ENCODE results near the gene EPHB1.

EPHB1 gene

DNA sequence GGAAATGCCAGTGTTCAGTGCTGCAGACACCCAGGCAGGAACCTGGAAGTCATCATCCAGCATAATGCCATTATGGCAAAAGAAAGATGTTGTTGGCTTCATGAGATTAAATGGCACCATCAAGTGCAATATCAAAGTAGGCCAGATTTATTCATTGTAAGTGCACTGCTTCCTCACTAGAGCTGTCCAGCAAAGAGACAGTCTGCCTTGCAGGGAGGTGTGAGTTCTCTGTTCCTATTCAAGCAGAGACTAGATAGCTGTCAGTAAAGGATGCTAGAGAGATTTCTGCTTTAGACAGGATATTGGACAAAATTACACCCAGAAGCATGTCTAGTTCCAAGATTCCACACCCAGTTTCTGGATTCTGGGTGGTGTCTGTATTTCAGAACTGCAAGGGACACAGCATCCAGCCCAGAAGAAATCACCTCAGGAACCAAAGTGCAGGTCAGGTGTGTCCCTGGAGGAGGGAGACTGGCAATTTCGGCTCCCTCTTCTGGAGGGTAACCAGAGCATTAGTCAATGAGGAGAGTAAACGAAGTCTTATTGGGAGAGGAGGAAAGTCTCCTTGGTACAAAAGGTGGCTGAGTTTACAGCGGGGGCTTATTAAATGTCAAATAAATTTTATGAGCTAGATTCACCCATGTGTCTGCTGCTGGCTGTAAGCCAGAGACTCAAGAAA is 377.3 kb downstream of the EPHB1 start:
- no peak for DNase-seq

DNA sequence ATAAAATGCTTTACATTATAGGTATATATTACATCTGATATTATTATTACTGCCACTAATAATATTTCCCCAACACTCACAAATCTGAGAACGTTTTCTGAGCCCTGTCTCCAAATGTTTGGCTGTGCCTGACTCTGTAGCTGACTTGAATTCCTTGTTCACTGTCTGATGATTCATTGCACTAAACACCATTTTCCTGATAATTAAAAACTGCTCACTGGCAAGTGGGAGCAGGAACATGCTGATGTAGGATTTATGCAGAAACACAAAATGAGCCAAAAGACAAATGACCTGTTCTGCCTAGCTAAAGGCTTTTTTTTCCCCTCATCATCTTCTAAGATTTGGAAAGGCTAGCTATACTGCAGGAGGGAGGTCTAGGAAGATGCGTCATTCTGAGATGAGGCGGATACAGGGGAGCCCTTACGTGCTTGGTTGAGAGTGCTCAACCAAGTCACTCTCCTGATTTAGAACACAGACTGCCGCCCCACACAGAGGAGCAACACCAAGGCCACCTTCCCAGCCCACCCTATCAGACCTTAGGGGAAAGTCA is 380.7 kb downstream of the EPHB1 start:
- DNase-seq, result peak; percentile 45

DNA sequence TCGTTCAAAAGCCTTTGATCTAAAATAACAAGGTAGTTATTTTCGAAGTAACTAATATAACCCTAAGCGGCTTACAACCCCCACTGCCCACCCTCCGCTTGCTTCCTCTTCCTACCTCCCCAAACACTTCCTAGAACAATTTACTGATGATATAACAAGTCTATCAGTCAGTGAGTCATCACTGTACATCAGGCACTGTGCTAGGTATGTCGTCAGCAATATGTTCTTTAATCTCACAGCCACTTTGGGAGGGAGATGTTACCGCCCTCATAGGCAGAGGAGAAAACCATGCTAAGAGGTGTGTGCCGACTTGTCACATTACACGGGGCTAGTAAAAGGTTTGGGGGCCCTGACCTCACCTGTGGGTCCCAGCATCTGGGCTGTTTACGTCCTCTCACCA is 381.8 kb downstream of the EPHB1 start:
- DNase-seq, result no peak

DNA sequence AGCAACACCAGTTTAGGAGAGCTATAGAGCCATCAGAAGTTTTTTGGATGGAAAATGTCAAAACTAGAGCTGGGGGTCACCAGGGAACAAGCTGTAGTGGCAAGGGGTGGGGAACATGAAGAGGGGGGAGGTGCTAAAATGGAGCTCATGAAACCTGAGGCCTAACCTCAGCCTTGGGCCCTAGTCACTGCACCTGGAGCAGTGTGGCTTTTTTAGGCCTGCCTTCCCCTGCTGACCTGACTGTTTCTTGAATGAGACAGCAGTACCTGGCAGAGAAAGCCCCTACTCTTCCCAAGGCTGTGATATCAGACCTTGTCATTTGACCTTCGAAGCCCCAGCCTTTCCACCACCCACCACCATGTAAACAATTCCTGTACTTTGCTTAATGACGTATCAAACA is 383.5 kb downstream of the EPHB1 start:
- no peak for DNase-seq

DNA sequence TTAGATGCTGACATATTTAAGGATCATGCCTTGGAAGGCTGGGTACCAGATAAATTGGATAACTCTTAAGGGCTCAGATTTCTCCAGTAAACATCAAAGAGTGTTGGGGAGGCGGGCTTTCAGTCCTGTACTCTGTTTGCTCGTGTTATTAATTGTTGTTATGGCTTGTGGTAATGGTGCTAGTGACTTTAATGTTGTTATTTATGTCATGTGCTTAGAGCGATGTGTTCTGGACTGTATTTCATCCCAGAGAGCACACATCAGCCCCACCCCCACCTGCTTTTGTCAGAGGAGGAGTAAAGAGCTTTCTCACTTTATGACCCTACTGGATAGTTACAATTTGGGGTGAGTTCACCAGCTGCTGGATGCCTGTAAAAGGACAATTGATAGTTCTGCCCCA is 386.3 kb downstream of the EPHB1 start:
- DNase-seq, result no peak

DNA sequence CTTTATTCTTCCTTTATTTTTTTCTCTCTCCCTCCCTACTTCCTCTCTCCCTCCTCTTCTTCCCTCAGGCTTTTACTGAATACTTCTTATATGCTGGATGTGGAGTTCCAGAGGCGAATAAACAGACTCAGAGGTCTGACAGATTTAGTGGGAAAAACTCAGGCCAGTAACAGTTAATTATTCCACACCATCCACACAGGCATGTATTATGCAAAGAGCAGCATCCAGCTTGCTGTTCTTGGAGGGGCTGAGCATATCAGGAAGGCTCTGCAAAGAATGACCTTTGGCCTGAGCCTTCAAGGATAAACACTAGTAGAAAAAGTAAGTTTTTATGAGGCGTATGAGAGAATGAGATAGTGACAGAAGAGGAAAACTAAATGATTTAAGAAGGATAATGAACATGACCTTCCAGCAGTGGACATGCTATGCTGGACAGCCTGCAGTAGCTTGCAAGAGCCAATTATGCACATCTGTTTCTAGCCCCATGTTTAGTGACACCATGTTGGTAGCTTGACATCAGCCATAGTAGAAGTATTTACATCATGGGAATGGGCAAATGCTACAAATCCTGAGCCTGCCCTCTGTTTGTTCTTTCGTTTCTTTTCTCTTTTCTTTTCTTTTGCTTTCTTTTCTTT is 387.4 kb downstream of the EPHB1 start:
- DNase-seq, result no peak

DNA sequence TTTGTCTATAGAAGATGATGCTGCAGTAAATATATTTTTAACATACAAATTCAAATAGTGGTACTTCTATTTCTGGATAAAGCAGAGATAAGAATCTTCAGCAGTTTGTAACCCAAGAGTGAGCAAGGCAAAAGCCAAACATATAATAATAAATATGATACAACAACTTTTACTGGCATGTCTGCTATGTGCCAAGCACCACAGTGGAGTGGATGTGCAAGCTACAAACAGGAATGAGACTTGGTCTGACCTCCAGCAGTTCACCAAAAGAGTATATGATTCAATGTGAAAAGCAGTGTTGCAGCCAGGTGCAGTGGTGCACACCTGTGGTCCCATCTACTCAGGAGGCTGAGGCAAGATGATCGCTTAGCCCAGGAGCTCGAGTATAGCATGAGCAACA is 395.6 kb downstream of the EPHB1 start:
- DNase-seq, result no peak

DNA sequence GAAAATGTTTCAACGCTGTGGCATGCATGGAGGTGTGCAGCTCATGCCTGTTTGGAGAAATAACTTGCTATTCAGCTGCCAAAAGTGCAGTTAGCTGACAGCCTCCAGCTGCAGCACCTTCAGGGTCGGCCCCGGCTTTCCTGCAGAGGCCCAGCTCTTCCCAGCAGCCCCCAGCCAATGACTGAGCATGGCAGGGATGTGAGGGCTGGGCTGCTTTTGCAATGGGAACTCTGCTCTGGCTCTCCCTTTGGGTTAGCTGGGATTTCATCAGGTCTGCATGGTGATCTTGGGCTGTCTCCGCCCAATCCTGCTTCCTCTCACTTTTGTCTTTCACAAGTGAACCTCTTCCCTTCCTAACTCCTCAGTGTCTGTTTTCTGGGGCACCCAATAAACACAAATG is 396.6 kb downstream of the EPHB1 start:
- DNase-seq, result no peak

DNA sequence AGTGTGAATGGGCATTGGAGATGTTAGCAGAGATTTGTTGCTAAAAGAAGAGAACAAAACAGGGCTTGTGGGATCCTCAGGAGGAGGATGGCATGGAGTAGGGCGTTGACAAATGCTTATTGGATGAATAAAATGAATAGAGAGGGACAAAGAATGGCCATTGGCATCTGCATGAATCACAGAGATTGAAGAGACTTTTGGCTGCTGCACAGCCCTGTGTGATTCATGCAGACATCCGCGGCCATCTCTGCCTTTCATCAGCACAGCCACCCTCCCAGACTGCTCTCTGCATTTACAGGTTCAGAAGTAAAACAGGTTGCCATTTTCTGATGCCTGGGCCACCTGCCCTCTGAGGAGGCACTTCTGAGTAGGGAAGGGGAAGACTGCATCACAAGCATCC is 397.9 kb downstream of the EPHB1 start:
- peak; percentile 25 for DNase-seq

DNA sequence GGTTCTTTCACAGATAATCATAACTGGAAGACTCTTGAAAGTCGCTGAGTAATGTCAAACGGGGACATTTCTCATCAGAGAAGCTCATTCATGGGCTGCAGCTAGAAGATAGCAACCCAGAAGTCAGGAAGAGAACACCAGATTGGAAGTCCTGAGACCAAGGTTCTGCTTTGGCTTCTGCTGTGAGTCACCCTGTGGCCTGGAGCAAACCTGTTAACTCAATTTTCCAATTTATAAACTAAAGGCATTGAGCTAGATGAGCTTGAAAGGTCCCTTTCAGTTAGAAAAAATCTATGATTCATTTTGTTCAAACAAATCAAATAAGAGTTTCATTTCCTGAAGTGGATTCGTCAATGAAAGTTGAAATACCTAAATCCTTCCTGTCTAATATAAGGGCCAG is 402.2 kb downstream of the EPHB1 start:
- DNase-seq, result no peak

DNA sequence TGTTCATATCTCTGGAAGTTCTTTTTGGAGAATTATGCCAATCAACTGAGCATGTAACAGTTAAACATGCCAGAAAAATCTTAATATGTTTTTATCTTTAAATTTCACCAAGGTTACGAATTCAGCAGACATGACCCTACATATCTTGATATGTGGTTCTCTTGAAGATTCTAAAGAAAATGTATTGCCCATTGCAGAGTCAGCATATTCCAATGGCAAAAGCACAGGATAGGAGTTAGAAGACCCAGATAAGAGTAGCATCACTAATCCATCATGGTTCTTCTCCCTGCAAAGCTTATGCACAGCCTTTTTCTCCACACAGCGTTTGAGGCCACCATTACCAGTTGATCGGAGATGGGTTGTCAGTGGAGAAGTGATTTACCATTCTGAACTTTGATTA is 402.8 kb downstream of the EPHB1 start:
- DNase-seq, result no peak

DNA sequence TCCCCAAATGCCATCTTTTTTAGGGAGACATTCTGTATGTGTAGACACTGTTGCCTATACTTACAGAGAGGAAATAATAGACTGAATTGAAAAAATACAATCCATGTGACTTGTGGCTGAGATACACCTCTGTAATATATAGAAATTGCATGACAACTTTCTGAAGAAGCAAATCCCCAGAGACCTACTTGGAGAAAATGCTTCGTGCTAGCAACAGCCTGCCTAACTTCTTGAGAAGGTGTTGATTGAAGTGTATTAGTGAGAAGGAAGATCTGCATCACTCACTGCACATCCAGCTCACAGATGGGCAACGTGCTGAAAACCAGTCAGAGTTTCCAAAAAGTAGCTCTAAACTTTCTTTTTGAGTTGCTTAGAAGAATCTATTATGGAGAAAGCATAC is 404.1 kb downstream of the EPHB1 start:
- no peak for DNase-seq

DNA sequence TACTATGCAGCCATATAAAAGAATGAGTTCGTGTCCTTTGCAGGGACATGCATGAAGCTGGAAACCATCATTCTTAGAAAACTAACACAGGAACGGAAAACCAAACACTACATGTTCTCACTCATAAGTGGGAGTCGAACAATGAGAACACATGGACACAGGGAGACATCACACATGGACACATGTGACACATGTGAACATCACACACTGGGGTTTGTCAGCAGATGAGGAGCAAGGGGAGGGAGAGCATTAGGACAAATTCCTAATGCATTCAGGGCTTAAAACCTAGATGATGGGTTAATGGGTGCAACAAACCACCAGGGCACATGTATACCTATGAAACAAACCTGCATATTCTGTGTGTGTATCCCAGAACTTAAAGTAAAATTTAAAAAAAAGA is 408.0 kb downstream of the EPHB1 start:
- no peak for DNase-seq

DNA sequence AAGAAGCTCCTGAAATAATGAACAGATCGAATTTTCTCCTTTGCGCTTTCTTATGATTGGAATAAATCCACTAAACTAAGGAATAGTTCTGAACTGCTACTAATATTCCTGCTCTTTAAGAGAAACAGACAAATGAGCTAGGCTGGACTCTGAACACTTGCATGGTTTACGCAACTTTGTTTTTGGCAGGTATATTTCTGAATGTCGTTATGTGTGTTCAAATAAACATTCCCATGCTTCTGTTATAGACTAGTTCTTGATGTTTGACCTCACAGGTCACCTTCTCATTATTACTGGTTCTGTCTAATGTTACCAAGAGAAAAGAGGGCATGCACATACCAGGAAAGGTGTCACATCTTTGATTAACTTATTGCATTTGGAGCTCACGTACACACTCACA is 418.2 kb downstream of the EPHB1 start:
- DNase-seq, result no peak

DNA sequence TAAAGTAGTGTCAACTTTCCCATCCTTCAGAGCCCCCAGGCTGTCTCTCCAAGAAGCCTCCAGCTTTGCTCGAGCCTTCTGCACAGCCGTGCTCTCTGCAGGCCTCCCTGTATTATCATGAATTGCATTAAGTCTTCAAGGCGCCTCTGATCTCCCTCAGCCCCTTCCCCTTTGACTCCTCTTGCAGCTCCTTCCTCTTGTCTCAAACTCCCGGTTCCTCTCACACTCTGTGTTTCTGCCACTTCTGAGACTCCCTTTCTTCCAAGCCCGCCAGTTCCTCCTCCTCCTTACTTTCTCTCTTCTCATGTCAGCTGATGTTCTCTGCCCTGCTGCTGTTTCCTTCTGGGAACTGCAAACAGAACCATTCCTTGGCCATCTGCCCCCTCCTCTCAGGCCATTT is 418.8 kb downstream of the EPHB1 start:
- no peak for DNase-seq

DNA sequence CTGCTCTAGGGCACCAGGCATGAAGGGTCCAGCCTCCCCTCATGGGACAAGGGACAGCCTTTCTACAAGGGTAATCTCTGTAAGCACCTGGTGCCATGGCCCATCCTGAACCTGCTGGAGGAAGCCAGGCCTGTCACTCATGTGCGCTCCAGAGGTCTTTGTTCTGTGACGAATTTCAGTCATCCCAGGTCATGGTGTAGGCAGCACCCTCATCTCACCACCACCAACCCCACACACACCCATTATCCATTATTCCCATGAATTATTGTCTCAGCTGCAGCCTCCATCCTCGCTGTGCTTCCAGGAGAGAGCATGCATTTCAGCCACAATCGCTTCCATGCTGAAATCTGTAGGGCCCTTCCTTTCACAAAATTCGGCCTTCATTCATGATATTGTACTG is 419.3 kb downstream of the EPHB1 start:
- no peak for DNase-seq

DNA sequence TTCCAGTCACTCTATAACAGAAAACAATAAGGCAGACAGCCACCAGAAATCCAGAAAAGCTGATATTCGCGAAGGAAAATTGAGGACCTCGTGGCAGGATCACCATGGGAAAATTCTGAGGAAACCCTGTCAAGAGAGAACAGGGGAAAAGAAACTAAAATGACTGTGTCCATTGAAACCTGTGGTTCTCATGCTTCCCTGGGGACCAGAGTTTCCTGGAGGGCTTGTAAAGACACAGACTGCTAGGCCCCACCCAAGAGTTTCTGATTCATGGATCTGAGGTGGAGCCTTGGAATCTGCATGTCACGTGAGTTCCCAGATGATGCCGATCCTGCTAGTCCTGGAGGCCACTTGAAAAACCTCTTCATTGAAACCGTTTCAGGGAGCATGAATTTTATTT is 420.5 kb downstream of the EPHB1 start:
- peak; percentile 2 for DNase-seq

DNA sequence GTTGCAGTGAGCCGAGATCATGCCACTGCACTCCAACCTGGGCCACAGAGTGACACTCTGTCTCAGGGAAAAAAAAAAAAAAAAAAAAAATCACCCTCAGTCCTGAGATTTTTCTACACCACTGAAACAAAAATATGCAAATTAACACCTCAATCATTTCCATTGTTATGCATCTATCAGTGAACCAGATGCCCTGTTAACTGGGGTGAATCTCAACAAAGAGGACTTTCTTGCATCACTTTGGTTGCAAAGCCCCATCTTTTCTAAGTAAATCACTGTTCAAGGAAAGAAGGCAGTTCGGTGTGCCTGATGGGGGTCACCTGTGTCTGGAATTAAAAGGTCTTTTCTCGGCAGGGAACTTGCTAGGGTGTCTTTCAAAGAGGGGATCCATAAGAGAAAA is 421.6 kb downstream of the EPHB1 start:
- no peak for DNase-seq

DNA sequence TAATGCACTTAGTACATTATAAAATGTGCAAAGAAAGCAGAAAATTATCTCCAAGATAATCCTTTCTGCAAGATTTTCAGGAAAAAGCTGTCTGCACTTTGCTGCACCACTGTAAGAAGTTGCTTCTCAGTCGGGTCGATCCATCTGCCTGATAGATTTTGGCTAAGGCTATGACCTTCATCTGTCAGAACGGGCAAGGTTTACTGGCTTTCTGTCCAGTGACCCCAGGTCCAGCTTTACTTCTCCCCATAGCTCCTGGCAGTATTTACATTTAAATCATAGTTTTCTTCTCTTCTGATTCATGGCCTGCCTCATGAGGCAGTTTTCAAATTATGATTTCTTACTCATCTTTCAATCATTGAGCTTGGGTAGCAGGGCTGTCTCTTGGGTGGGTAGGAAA is 422.7 kb downstream of the EPHB1 start:
- no peak for DNase-seq

DNA sequence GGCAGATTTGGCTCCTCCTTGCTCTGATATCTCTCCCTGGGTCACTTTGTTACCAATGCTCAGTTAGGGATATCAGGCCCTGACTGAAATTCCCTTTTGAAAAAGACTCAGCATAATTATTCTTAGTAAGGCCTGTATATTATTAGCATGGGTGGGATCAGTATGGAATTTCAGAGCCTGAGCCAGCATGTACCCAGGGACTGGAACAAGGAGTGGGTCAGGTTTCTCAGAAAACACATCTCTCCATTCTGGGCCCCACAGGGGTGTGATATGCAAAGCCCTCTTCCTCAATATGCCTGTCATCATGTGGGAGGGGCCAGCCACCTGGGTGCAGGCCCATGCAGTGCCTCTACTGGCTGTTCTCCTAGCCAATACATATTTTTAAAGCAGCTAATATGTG is 423.2 kb downstream of the EPHB1 start:
- DNase-seq, result no peak

DNA sequence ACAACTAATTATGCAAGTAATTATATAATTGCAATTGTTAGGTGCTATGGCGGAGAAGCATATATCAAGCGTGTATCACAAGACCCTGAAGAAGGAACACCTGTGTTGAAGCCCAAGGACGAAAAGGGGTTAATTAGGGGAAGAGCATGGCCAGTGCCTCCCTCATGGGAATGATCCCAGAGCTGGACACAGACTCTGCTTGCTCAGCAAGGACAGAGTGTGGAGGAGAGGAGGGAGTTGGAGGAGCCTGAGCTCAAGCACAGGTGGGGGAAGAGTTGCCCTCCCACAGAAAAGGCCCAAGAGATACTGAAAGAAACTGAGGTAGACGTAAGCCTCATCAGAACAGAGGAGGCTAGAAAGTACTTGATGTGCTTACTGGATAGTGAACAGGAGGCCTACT is 423.7 kb downstream of the EPHB1 start:
- DNase-seq, result no peak

DNA sequence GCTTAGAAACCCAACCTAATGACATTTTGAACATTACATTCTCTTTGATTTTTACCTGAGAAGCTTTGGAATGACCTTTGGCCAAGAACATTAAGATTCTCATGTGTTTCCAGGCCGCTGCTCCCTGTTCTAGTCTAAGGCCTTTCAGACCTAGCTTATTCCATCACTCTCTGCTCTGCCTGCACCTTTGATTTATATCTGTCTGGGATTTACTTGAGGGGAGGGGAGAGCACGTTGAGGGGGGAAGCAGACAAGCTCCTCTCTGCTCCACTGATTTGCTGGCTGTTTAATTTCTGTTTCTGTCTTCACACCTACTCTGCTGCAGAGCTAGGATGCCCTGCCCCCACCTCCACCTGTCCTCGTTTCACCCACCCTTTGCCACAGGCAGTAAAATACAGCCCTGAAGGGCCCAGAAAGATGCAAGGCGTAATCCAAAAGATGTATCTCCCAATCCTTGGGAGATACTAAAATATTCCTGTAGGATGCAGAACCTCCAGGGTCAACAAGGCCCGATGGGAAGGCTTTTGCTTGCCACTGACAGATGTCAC is 429.8 kb downstream of the EPHB1 start:
- no peak for DNase-seq

DNA sequence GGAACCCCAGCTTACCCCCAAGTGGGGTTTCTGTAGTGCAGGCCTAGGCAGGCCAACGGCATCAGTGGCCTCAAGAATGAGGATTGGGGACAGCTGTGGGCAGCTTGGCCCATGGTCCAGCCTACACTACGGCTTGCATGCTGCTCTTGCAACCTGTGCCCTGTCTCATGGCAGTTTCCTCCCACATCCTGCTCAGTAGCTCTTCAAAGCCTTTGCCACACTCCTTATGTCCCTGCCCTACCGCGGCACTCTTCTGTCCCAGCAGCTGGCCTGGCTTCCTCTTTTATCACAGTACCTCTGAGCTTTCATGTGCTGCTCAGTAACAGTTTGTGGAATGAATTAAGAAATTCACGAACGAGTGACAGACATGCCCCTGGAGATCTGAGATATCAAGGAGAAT is 431.0 kb downstream of the EPHB1 start:
- DNase-seq, result no peak

DNA sequence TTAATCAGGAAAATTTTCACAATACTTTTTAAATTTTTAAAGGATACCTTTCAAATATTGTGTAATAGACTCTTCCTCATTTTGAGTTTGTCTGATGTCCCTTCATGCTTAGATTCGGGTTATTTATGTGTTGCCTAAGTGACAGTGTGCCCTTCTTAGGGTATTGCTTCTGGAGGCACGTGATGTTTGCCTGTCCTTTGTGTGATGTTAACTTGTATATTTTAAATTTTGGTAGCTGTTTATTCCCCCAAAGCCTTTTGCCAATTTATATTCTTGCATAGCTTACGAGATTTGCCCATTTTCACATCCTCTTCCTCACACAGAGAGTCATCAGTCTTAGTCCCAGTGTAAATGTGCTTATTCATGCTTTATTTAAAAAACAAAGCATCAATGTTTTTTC is 433.1 kb downstream of the EPHB1 start:
- DNase-seq, result no peak
